ENCODE measurements around the gene COG2. TPM values are rescaled to one million over a fixed set of nuclear protein-coding genes. Genes with fewer than 3 reads are reported as not detected.

The COG2 gene
- total and polyA plus RNA-seq, 2 of the 13 experiments (the other 11 are each of a cell fraction or from before 2014, with no cell fraction given): 16.8 to 36.3 TPM

GRCh38 chr1:230707732-230708630 lies 65.7 kb downstream of the COG2 start (continued):
- TF ChIP-seq ZNF724P (CRISPR knock-in tag; IDR thresholded peaks at IDR 0.05; ENCODE audit: borderline replicate concordance) (peak; percentile 29; the same call in 1 of the 2 replicates), KDM6A (CRISPR knock-in tag; IDR thresholded peaks at IDR 0.05; ENCODE audit: low read depth) (no peak), NFE2L1 (CRISPR knock-in tag; IDR thresholded peaks at IDR 0.05; ENCODE audit: borderline replicate concordance) (no peak), IRX3 (CRISPR knock-in tag; IDR thresholded peaks at IDR 0.05; ENCODE audit: borderline replicate concordance, low read depth) (0 out of 2 replicates have a peak, but pooled peaks have one; percentile 0), REST (IDR thresholded peaks at IDR 0.05; ENCODE audit: borderline replicate concordance in 1 of 2, low read depth in 1 of 2, low read length in 2 of 2) (peak in 1 of 2 experiments; percentile 31; a peak in 1 of 4 replicates), THRA (CRISPR knock-in tag; IDR thresholded peaks at IDR 0.05; ENCODE audit: borderline replicate concordance) (no peak), HOXA9 (CRISPR knock-in tag; IDR thresholded peaks at IDR 0.05; ENCODE audit: borderline replicate concordance) (no peak), ZNF747 (CRISPR knock-in tag; IDR thresholded peaks at IDR 0.05; ENCODE audit: borderline replicate concordance) (no peak), POLR2A (IDR thresholded peaks at IDR 0.05; ENCODE audit: insufficient read depth in 1 of 2, low read depth in 2 of 2, low read length in 2 of 2) (0 out of 4 replicates have a peak, but pooled peaks of 1 of the 2 experiments have one; percentile 11), NBN (conservative IDR thresholded peaks at IDR 0.05) (no peak), PRDM4 (CRISPR knock-in tag; IDR thresholded peaks at IDR 0.05; ENCODE audit: borderline replicate concordance) (no peak), ZNF577 (CRISPR knock-in tag; IDR thresholded peaks at IDR 0.05; ENCODE audit: borderline replicate concordance, low read depth) (no peak), ZNF7 (CRISPR knock-in tag; IDR thresholded peaks at IDR 0.05) (no peak), ELK4 (CRISPR knock-in tag; IDR thresholded peaks at IDR 0.05; ENCODE audit: borderline replicate concordance) (no peak), TARDBP (CRISPR knock-in tag; IDR thresholded peaks at IDR 0.05) (no peak), ZNF510 (CRISPR knock-in tag; IDR thresholded peaks at IDR 0.05; ENCODE audit: low read depth) (no peak), SNAI1 (CRISPR knock-in tag; IDR thresholded peaks at IDR 0.05; ENCODE audit: borderline replicate concordance) (peak; percentile 89; the same call in 1 of the 2 replicates)
